Measurements from ENCODE around the gene RIPK1.

DNA sequence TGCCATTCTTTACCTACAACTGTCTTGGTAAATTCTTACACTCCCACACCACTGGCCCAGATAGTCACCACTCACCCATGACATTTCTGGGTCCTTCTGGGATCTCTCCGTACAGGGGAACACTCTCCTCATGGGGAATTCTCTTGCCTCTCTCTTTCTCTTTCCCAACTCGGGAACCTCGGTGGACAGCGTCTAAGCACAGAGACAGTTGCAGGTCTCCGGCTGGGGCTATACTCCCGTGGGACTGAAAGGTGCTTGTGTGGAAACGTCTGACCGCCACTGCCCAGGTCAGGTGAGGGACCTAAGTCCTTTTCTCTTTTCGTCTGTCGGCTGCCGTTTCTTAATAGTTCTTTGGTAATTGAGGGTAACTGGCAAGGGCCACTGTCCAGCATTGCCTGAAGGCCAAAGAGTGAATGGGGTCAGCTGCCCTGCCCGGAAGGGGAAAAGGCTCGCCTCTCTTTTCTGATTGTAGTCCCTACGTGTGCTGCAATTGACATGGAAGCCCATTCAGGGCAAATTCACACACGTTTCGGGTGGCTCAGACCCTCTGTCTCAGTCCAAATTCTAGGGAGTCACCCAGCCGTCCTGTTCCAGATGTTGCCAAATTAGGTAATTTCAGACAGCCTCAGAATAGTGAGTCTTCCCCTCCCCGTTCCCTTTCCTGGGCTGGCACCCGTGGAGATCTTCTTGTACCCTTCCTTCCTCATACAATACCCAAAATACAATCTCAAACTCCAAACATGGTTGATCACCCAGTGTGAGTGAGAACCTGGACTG, 31.2 kb upstream of the RIPK1 start:
- TF ChIP-seq, protein P1, sequence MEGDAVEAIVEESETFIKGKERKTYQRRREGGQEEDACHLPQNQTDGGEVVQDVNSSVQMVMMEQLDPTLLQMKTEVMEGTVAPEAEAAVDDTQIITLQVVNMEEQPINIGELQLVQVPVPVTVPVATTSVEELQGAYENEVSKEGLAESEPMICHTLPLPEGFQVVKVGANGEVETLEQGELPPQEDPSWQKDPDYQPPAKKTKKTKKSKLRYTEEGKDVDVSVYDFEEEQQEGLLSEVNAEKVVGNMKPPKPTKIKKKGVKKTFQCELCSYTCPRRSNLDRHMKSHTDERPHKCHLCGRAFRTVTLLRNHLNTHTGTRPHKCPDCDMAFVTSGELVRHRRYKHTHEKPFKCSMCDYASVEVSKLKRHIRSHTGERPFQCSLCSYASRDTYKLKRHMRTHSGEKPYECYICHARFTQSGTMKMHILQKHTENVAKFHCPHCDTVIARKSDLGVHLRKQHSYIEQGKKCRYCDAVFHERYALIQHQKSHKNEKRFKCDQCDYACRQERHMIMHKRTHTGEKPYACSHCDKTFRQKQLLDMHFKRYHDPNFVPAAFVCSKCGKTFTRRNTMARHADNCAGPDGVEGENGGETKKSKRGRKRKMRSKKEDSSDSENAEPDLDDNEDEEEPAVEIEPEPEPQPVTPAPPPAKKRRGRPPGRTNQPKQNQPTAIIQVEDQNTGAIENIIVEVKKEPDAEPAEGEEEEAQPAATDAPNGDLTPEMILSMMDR (conservative IDR thresholded peaks at IDR 0.05), result no peak
- no peak for TF ChIP-seq EZH2 (IDR thresholded peaks at IDR 0.05; ENCODE audit: low read depth)

Data from PC-9 (cell line).